Measurements from ENCODE around the gene SH3RF3.

GRCh38 chr2:109311771-109312170, 182.8 kb downstream of the SH3RF3 start:
- TF ChIP-seq POLR2A (IDR thresholded peaks at IDR 0.05) (no peak), CTCF (IDR thresholded peaks at IDR 0.05) (no peak)

Data from breast epithelium (tissue), 3 donors.